GM18861 (cell line): ENCODE data around the gene FOXP2.

Source experiments
- ATAC-seq: cut with Tn5 transposase; IDR thresholded peaks from one replicate; pipeline ENCODE4 v1.9.1; 2021; ENCODE audit not compliant: unreplicated experiment

The FOXP2 gene

DNA sequence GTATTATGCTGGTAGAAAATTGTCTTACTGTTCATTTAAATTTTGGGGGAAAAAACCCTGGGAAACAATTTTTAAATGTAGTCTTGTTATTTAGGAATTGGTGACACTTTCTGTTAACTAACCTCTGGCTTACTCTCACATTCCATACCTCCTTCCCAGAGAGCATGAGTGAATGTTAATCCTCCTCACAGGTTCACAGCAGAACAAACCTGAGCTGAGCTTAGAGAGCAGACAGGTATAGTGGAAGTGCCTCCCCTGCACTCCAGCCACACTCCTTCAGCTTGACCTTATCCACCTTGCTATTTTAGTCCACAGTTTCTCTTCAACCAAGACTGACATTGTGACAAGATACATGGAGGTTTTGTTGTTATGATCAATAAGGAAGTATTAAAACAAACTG is 235.9 kb downstream of the FOXP2 start:
- no peak for ATAC-seq

DNA sequence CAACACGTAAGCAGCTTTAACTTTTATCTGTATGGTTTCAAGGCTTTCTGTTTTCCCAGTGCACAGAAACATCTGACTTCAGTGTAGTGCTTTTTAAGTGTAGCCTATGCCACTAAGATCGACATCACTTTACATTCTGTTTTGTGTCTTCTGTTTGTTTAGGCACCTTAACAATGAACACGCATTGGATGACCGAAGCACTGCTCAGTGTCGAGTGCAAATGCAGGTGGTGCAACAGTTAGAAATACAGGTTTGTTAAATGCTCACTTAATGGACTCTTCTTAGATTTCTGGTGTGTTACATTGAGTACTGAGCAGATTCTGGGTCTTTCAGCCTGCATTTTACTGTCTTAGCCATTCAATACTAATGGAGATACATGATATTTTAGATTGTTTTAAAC is 237.4 kb downstream of the FOXP2 start:
- no peak for ATAC-seq

DNA sequence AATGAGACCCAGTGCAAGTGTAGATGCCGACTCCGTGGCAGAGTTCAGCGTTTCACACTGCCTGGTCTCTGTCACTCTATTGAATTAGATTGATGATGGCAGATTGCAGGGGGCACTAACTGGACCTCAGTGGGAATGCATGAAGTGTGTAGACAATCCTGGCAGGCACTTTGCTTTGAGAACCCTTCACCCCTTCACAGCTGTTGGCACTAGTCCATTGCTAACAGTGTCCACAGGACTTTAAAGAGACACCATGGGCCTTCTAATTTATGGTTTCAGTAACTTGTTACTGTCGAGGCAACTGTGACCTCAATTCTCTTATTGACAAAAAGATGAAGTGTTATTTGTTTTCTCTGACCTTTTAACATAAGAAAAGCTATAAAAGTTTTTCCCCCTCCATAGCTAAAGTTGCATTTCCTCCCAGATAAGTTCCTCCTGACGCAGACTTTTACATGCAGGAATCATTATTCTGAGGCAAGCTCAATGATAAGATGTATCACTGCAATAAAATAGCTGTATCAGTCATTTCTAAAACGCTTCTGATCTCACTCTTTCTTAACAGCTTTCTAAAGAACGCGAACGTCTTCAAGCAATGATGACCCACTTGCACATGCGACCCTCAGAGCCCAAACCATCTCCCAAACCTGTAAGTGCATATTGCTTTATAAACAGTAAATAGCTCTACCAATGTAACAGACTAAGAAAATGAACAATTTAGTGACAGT is 238.9 kb downstream of the FOXP2 start:
- no peak for ATAC-seq

DNA sequence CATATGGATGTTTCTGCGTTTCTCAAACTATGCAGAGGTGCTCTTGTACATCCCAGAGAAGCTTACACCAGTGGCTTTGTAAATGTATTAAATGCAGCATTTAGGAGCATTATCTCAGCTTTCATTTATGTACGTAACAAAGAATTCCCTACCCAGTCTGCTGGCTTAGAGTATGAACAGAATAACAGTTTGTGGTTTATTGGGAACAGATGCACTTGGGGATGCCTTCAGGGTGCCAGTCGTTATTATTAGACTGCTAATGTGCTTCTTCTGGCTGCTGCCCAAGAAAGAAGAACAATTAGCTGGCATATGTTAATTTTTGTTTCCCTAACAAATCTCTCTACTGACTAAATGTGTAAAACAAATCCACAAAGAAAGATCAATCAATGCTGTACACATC is 241.9 kb downstream of the FOXP2 start:
- no peak for ATAC-seq

DNA sequence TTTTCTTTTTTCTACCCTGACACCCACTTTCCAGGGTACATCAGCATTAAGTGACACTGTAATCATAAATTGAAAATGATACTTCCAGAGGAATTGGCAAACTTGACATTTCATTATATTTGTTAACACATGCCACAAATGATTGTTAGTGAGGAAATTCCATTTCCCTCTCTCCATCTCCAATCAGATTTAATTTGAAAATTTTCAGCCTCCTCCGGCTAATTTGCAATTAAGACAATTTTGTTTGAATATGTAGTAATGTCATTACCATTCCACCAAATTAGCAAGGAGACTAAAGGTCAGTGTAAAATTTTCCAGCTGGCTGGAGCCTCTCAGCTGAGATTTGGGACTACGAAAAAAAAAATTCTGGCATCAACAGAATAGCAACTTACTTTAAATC is 242.7 kb downstream of the FOXP2 start:
- ATAC-seq = no peak

DNA sequence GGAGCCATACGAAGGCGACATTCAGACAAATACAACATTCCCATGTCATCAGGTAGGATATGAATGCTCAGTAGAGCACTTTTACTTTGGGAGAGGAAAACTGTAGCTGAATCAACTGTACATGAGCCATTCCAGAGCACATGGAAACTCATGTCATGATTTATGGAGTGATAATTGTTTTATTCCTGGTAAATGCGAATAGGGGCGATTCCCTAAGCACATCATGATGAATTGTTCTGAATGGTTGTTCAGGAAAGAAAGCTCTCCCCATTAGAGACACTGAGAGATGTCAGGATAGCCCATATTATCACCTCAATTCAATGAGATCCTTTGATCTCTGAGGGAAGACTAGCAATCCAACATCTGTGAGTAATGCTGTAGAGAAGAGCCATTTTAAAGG is 243.6 kb downstream of the FOXP2 start:
- no peak for ATAC-seq

DNA sequence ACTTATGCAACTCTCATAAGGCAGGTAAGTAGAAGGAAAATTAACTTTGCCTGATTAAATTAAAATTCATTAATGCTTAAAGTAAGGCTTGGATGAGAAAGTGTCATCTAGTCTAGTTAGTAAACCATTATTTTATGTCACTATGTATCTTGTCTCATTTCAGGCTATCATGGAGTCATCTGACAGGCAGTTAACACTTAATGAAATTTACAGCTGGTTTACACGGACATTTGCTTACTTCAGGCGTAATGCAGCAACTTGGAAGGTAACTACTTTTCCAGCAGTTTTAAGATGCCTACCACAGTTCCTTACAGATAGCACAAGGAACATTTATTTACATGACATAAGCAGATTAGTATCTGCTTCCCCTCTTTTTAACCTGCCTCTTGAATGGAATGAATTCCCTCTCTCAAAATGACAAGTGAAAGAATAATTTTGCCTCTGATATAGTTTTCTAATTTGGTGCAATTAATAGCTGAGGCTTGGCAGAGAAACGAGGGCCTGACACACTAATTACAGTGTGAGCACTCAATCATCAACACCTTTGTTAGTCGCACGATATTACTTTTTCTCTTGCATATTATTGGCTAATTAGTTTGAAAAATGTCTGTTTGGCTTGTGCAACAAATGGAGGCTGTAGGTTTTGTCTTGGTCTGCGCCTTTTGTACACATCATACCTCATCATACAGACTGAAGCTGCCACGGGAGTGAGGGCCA is 245.0 kb downstream of the FOXP2 start:
- no peak for ATAC-seq

DNA sequence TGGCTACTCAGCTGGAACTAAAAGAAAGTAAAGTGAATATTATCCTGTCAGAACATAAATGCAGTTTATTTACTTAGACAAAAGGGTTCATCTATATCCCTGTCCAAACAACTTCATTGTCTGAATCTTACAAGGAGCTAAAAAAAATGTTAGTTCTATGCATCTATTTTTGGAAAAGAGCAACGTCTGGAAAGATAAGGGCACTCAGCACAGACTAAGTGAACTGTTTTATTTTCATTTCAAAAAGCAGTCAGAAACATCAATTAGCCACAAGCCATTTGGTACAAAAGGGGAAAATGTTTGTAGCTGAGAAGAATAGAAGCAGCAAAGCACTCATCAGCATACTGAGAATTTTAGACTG is 245.5 kb downstream of the FOXP2 start:
- ATAC-seq = no peak

DNA sequence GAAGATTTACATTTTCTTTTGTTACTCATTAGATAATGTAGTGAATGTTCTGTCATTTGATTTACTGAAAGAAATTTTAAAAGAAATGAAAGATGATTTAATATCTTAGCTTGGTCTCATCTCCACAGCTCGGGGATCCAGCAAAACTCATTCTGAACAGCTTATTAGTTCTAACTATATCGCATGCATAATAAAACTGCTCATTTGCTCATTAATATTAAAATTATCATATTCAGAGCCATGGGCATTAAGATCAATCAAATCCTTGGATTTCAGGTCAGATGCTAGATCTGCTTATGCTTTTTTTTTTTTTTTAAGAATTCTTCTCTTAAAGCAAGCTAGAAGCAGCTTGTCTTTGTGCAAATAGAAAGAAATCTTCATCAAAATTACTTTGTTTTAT is 246.1 kb downstream of the FOXP2 start:
- no peak for ATAC-seq

DNA sequence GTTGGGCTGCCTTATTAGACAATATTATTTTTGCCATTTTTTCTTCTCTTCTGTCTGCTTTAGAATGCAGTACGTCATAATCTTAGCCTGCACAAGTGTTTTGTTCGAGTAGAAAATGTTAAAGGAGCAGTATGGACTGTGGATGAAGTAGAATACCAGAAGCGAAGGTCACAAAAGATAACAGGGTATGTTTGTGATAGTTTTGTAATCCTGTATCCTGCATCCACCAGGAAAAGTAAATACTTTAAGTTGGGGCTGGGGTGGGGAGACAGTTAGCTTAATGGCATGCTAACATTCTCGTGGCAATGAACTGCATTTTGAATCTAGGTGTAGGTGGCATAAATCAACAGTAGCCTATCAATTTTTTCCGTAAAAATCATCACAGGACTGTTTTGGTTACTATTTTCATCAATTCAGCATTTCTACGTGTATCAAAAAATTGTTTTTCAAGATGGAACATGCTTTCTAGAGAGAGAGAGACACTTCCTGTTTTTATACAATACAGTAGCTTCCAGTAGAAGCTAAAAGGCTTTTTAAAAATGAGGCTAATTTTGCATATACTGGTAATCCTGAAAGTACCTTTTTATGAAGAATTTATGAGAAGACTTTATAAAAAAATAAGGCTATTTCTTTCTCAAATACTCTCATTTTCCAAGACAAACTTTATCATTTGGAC is 247.5 kb downstream of the FOXP2 start:
- ATAC-seq = no peak

DNA sequence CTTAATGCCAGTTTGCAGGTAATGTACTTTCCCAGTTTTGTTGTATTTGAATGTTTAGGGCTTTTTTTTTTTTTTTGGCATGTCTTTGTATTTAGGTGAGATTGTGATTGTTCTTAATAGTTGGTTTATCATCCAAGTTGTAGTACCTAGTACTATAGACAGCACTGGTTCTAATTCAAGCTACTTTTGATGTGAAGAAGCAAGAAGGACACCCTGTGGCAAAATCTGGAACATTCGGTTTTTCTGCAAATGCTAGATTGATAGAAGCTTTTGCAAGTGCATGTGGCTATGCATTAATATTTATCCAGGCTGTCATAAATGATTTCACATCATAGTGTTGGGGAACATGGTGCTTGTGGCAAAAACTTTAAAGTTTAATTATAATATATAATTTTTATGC is 248.9 kb downstream of the FOXP2 start:
- ATAC-seq = no peak

DNA sequence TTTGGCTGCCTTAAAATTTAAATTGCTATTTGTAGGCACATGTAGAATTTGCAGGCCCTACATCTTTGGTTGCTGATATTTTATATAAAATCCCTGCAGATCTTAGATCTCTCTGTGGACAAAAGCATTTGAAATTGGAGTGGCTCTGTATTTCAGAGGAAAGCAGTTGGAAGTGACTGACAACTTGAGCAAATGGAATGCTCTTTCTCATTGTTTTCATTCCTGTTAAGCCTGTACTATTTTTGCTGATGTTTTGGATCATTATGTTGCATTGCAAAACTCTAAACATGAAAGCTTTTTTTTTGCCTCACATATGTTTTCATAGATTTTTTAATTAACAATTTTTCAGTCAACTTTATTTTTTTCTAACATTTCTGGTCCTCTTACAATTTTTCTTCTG is 256.1 kb downstream of the FOXP2 start:
- ATAC-seq = no peak

DNA sequence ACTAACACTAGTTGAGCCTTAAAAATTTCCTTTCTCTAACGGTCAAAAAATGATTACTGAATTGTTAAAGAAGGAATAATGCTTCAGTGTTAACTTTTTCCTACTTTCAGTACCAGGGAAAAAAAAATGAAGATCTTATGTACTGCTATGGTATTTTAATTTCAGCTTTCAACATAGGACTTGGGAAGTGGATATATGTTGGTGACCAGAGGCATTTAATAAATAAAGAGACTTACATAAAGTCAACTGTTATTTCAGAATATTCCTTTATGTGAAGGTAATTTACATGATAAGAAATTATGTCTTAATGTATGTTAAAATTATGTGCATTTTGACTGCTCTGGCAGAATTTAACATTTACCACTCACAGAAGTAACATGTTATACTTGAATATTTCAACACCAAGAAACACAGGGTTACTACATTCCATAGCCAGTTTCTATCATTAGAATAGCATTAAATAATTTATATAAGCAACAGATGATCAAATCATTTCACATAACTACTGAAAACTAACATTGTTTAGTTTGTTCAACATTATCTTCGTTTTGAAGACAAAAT is 257.0 kb downstream of the FOXP2 start:
- no peak for ATAC-seq

DNA sequence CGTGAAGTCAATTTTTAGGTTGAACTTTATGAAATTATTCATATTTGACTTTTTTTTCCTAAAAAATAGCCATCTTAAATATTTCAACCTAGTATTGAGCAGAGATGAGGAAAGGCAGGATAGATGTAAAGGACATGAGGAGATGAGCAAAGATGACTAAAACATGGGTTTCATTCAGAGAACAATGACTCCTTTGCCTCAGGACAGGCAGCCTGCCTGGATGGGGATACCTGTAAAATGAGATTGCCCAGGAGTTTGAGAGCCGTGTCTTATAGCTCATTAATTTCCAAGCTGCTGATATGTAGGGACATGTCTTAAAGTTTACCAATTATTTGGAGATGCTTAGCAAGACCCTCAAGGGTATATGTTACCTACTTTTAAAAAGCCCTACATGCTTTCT is 263.5 kb downstream of the FOXP2 start:
- ATAC-seq = no peak

DNA sequence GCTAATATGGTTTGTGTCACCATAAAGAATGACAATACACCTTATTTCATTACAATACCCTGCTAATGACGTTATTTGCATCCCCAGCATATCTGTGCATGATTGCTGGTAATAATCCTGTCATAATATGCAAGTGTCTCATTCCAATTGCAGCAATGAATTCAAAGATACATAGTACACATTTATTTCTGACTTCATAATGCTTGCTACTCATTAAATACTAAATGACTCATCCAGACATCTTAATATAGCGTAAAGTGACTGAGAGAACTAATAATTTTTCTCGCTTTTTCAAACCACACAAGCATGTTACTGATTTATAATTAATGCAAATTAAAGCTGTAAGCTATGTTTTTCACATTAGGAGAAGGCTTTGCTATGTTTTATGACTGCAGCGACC is 272.6 kb downstream of the FOXP2 start:
- ATAC-seq = no peak

DNA sequence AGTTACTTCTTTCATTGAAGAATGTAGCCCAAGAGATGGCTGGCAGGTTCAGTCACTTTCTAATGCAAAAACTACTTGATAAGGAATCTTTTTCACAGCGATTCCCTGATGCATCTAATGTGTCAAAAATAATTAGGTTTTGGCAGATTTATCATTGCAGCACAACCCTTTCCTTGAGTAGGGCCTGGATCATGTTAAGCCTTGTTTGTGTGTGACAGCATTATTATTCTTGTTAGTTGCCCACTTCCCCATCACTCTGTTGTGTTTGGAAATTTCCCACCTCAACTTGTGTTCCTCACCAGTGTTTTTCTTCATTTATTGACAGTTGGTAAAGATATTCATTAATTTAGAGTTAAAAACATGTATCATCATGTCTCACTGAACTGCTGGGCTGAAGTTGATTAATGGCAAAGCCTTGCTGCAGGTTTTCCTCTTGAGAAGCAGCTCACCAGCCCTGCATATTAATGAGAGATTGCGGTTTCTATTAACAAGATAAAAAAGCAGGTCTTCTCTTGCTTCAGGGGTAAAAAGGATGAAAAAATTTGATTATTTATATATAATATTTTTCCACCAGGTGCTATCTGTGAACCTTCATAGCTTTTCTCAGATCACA is 273.9 kb downstream of the FOXP2 start:
- no peak for ATAC-seq

DNA sequence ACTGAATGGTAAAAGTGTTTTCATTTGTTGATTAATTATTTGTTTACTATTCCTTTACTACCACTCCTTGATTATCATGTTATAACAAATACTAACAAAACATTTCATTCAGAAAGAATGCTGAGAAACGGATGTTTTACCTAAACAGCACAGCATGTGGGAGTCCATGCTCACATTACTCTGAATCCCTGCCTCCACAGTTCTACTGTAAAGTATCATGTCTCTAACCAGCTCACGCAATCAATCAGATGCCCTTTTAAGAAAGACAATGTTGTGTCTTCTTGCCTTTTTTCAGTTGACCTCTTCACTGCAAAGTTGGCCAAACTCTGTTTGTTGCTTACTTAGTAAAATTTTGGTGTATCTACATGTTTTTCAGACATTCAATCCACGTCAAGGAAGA is 274.8 kb downstream of the FOXP2 start:
- no peak for ATAC-seq

DNA sequence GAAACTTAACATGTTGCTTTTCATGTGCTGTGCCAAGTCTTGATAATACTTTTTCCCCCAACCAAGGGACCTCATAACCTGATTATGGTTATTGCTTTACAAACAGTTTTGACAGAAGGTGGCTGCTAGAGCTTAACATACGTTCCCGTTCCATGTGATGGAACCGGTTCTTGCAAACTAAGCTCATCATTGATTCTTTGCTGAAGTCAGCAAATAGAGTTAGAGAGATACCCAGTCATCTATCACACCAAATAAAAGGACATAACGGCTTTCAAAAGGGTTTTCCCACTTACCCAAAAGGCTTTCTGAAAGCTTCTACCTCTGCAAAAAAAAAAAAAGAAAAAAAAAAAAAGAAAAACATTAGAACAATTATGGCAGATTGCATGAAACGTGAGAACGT is 277.0 kb downstream of the FOXP2 start:
- no peak for ATAC-seq

DNA sequence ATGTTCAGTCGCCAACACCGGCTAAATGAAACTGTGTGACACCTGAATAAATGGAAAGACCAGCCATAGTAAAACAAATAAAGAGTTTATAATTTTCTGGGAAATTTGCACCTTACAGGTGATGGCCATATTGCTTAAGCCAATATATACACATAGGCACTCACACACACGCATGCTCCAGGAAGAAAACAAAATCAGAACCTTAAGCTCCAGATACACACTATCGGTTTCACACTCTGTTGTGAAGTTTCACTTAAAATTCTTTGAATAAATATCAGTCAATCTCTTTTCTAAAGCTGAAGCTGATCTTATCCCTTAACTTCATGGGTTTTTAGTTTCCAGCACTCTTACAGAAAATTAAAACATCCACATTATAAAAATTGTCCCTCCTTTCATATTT is 280.6 kb downstream of the FOXP2 start:
- no peak for ATAC-seq

DNA sequence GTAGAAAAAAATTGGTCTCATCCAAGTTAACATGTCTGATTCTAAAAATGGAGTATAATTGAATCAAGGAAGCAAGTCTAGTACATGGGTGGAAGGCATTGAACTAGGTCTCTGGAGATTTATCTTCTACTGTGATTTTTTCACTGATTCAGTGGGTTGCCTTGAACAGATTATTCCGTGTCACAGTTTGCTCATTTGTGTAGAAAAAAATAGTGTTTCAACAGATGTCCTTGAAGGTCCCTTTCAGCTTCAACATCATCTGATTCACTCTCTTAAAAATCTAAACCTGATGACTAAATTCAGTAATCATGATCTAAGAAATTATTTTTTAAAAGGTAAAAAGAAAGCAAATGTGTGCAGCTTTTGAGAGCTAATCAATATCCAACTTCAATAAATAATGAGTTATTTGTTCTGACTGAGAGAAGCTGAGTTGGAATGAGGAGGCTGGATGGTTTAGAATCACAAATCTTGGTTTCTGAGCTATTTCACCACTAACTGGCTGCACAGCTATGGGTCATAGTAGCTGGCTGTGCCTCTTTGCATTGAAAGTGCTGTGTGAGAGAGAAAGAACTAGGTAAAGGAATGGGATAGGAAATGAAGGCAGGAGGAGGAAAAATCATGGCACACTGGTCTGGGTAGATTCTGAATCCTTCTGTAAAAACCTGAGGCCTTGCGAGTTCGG is 285.8 kb downstream of the FOXP2 start:
- ATAC-seq = no peak

DNA sequence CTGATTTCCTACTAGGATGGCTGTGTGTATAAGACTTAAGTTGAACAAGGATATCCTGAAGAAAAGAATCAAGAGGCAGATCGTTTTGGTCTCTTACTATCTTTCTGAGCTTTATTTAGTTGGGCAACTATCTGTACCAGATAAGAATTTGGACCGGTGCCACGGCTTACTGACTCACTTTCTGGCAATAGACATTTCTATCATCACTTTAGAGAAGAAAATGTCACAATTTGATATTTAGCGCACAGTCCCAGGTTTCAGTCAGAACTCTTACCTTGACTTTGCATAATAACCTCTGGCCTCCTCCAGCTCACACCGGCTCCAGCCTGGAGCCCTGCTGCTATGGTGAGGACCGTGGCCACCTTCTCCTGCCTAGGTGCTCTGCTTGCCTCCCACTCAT is 289.1 kb downstream of the FOXP2 start:
- no peak for ATAC-seq
